ENCODE data around the gene PLEKHG7.

DNA sequence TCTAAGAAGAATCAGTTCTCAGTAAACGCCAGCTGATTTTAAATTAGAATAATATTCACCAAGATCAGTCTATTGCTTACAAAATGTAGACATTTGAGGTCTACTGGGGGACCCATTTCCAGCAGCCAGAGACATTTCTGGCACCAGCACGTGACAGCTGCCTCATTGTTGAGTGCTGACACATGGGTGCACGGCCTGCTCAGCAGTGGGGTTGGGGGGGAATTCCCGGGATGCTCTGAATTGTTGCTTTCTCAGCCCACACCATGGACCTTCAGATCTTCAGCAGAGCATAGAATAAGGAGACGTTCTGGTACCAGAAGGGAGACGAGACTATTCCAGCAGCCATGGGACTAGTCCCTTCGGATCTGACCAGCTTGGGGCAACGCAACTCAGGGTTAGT lies 18.3 kb downstream of the PLEKHG7 start:
- TF ChIP-seq, protein P1, sequence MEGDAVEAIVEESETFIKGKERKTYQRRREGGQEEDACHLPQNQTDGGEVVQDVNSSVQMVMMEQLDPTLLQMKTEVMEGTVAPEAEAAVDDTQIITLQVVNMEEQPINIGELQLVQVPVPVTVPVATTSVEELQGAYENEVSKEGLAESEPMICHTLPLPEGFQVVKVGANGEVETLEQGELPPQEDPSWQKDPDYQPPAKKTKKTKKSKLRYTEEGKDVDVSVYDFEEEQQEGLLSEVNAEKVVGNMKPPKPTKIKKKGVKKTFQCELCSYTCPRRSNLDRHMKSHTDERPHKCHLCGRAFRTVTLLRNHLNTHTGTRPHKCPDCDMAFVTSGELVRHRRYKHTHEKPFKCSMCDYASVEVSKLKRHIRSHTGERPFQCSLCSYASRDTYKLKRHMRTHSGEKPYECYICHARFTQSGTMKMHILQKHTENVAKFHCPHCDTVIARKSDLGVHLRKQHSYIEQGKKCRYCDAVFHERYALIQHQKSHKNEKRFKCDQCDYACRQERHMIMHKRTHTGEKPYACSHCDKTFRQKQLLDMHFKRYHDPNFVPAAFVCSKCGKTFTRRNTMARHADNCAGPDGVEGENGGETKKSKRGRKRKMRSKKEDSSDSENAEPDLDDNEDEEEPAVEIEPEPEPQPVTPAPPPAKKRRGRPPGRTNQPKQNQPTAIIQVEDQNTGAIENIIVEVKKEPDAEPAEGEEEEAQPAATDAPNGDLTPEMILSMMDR (IDR thresholded peaks at IDR 0.05; ENCODE audit: insufficient read depth, low read length, poor library complexity, severe bottlenecking) = no peak
- TF ChIP-seq EZH2phosphoT487 (conservative IDR thresholded peaks at IDR 0.05; ENCODE audit: low read length) = no peak

Data from SU-DHL-6 (cell line).